H1 (cell line): Measurements from ENCODE around the gene TBX15. TPM values are rescaled to one million over a fixed set of nuclear protein-coding genes. Genes with fewer than 3 reads are reported as not detected.
A peak's percentile ranks its signal among the peaks of the same experiment; 100 is the strongest.

Source experiments
- CTCF ChIA-PET: fragments of 300-600 bp; sonication (Branson Sonifier 250); formaldehyde crosslinking; loops from one replicate; lab custom pipeline; 2021; ENCODE audit not compliant: partially characterized antibody; lab: Charles Lee
- POLR2A ChIA-PET: fragments of 300-600 bp; sonication (Branson Sonifier 250); formaldehyde crosslinking; loops from one replicate; lab custom pipeline; 2021; ENCODE audit warnings: inconsistent platforms; ENCODE audit not compliant: partially characterized antibody; lab: Charles Lee
- DNase-seq, 2 experiments: peaks; one replicate each; pipeline versions ENCODE4 v3.0.0 to v3.0.0-alpha.2; 2010 to 2022; ENCODE audit warnings: low spot score in 2 of 2, low read depth in 1 of 2, mixed read lengths in 1 of 2
- FAIRE-seq: peaks from 2 replicates; lab custom pipeline; 2011; peaks lifted over from hg19 to GRCh38; lab: Jason Lieb, UNC
- H2AFZ ChIP-seq: 2 replicates; pipeline ENCODE4 v1.8.1; 2012; ENCODE audit warnings: low read length, inconsistent platforms
- H2AK5ac ChIP-seq: 2 replicates; pipeline ENCODE4 v1.6.1; 2013; ENCODE audit warnings: low read depth, low read length
- H2BK120ac ChIP-seq: replicated peaks from 2 replicates; pipeline ENCODE3; 2013; ENCODE audit warnings: low read depth, low read length, inconsistent platforms
- H2BK12ac ChIP-seq: 2 replicates; pipeline ENCODE4 v1.6.1; 2013; ENCODE audit warnings: low read depth, low read length
- H2BK15ac ChIP-seq: 2 replicates; pipeline ENCODE4 v1.6.1; 2013; ENCODE audit warnings: low read length
- H2BK20ac ChIP-seq: 2 replicates; pipeline ENCODE4 v1.6.1; 2013; ENCODE audit warnings: low read length
- H2BK5ac ChIP-seq: 2 replicates; pipeline ENCODE4 v1.6.1; 2013; ENCODE audit warnings: low read depth, low read length
- H3K14ac ChIP-seq: 2 replicates; pipeline ENCODE4 v1.6.1; 2013; ENCODE audit warnings: inconsistent platforms; ENCODE audit not compliant: insufficient read length
- H3K18ac ChIP-seq: 2 replicates; pipeline ENCODE4 v1.6.1; 2013; ENCODE audit warnings: low read length; ENCODE audit errors: extremely low read depth
- H3K23ac ChIP-seq: 2 replicates; pipeline ENCODE4 v1.6.1; 2013; ENCODE audit warnings: inconsistent platforms; ENCODE audit not compliant: insufficient read length
- H3K23me2 ChIP-seq: 2 replicates; pipeline ENCODE4 v1.6.1; 2013; ENCODE audit warnings: low read depth, low read length
- H3K27ac ChIP-seq: 2 replicates; pipeline ENCODE4 v1.6.1; 2011; ENCODE audit warnings: low read depth, low read length, inconsistent platforms
- H3K27me3 ChIP-seq, 4 experiments: replicated peaks in 1 of 4; 1 replicate in 1 of 4; 2 replicates in 3 of 4; pipeline versions ENCODE4 v1.6.1 to v1.8.1; 2011 to 2013; ENCODE audit warnings: low read length in 3 of 4, mild to moderate bottlenecking in 3 of 4, inconsistent platforms in 2 of 4, mixed read lengths in 2 of 4, moderate library complexity in 1 of 4; ENCODE audit not compliant: control insufficient read depth in 3 of 4, insufficient read depth in 3 of 4; ENCODE audit errors: extremely low read depth in 1 of 4
- H3K36me3 ChIP-seq, 4 experiments: 2 replicates each; pipeline versions ENCODE4 v1.6.1 to v1.8.1; 2011 to 2013; ENCODE audit warnings: mild to moderate bottlenecking in 4 of 4, low read length in 3 of 4, moderate library complexity in 2 of 4, control low read depth in 1 of 4, inconsistent platforms in 1 of 4; ENCODE audit not compliant: insufficient read depth in 4 of 4, control insufficient read depth in 2 of 4
- H3K4ac ChIP-seq: replicated peaks from 2 replicates; pipeline ENCODE3; 2013; ENCODE audit warnings: low read length, low read depth, mixed read lengths, inconsistent platforms; ENCODE audit not compliant: insufficient read length
- H3K4me1 ChIP-seq, 4 experiments: replicated peaks in 1 of 4; 1 replicate in 1 of 4; 2 replicates in 3 of 4; pipeline versions ENCODE4 v1.6.1 to v1.8.1; 2011 to 2013; ENCODE audit warnings: low read length in 3 of 4, inconsistent platforms in 2 of 4, mixed read lengths in 1 of 4; ENCODE audit not compliant: insufficient read depth in 4 of 4, control insufficient read depth in 3 of 4
- H3K4me2 ChIP-seq, 2 experiments: 2 replicates each; pipeline versions ENCODE4 v1.6.1 to v1.8.1; 2011 to 2013; ENCODE audit warnings: low read depth in 2 of 2, low read length in 2 of 2, control low read depth in 1 of 2, inconsistent platforms in 1 of 2, mild to moderate bottlenecking in 1 of 2; ENCODE audit not compliant: insufficient read depth in 1 of 2
- H3K4me3 ChIP-seq, 4 experiments: fragments of 200-600, 300-600 bp in 1 of 4; sonication (generic), shearing (Covaris generic), sonication (Bioruptor Twin) in 1 of 4; 2 replicates each; pipeline versions ENCODE4 v1.5.1 to v1.8.1; 2011 to 2016; ENCODE audit warnings: low read length in 4 of 4, low read depth in 3 of 4, control low read depth in 2 of 4, inconsistent platforms in 2 of 4, mild to moderate bottlenecking in 2 of 4, mixed read lengths in 1 of 4, moderate library complexity in 1 of 4; ENCODE audit not compliant: insufficient read depth in 2 of 4; ENCODE audit errors: extremely low read depth in 1 of 4
- H3K56ac ChIP-seq: replicated peaks from 2 replicates; pipeline ENCODE3; 2013; ENCODE audit warnings: low read depth, mild to moderate bottlenecking, mixed read lengths, low read length, inconsistent platforms; ENCODE audit not compliant: insufficient read length
- H3K79me1 ChIP-seq: 2 replicates; pipeline ENCODE4 v1.6.1; 2013; ENCODE audit warnings: low read depth, low read length, control low read depth
- H3K79me2 ChIP-seq, 2 experiments: 2 replicates each; pipeline versions ENCODE4 v1.6.1 to v1.8.1; 2012 to 2013; ENCODE audit warnings: low read length in 2 of 2, mild to moderate bottlenecking in 2 of 2, inconsistent platforms in 1 of 2; ENCODE audit not compliant: insufficient read depth in 2 of 2, control insufficient read depth in 1 of 2
- H3K9ac ChIP-seq, 4 experiments: replicated peaks in 1 of 4; 1 replicate in 1 of 4; 2 replicates in 3 of 4; pipeline versions ENCODE4 v1.6.1 to v1.8.1; 2011 to 2013; ENCODE audit warnings: low read depth in 3 of 4, low read length in 3 of 4, control low read depth in 2 of 4, mild to moderate bottlenecking in 2 of 4, moderate library complexity in 2 of 4, inconsistent platforms in 1 of 4; ENCODE audit errors: extremely low read depth in 1 of 4
- H3K9me3 ChIP-seq, 2 experiments: 2 replicates each; pipeline versions ENCODE4 v1.6.1 to v1.8.1; 2012 to 2013; ENCODE audit warnings: mild to moderate bottlenecking in 2 of 2, moderate library complexity in 2 of 2, control low read depth in 1 of 2, inconsistent platforms in 1 of 2, low read depth in 1 of 2, low read length in 1 of 2, mixed read lengths in 1 of 2; ENCODE audit not compliant: insufficient read depth in 2 of 2
- H4K20me1 ChIP-seq, 2 experiments: replicated peaks in 1 of 2; 2 replicates each; pipeline versions ENCODE3 to v1.8.1; 2011 to 2013; ENCODE audit warnings: inconsistent platforms in 2 of 2, low read length in 2 of 2, mild to moderate bottlenecking in 1 of 2; ENCODE audit not compliant: insufficient read depth in 2 of 2, control insufficient read depth in 1 of 2
- H4K5ac ChIP-seq: 2 replicates; pipeline ENCODE4 v1.6.1; 2013; ENCODE audit warnings: low read length, low read depth, mixed read lengths, inconsistent platforms; ENCODE audit not compliant: insufficient read length
- H4K8ac ChIP-seq: 2 replicates; pipeline ENCODE4 v1.8.0; 2013; ENCODE audit warnings: mild to moderate bottlenecking, moderate library complexity, low read length, inconsistent platforms; ENCODE audit not compliant: insufficient read depth; ENCODE audit errors: extremely low read depth
- H4K91ac ChIP-seq: replicated peaks from 2 replicates; pipeline ENCODE3; 2013; ENCODE audit warnings: low read length, mixed read lengths, inconsistent platforms; ENCODE audit not compliant: insufficient read length
- BCL11A ChIP-seq, 2 experiments: IDR thresholded peaks; one replicate each; pipeline ENCODE4 v1.6.1; 2011; ENCODE audit warnings: low read depth in 2 of 2, low read length in 2 of 2, mild to moderate bottlenecking in 2 of 2
- CREB1 ChIP-seq: IDR thresholded peaks from 2 replicates; pipeline ENCODE4 v1.6.1; 2012; ENCODE audit warnings: inconsistent platforms
- KDM4A ChIP-seq: IDR thresholded peaks from one replicate; pipeline ENCODE4 v1.7.1; 2012; ENCODE audit warnings: low read depth, mild to moderate bottlenecking, moderate library complexity, low read length, inconsistent platforms; ENCODE audit not compliant: severe bottlenecking
- MAX ChIP-seq: IDR thresholded peaks from 2 replicates; pipeline ENCODE4 v1.6.1; 2012; ENCODE audit warnings: inconsistent platforms
- RAD21 ChIP-seq, 2 experiments: IDR thresholded peaks in 1 of 2; conservative IDR thresholded peaks in 1 of 2; 2 replicates each; pipeline ENCODE4 v1.6.1; 2011; ENCODE audit warnings: low read depth in 2 of 2, low read length in 2 of 2, improper control_type of control experiment in 1 of 2, inconsistent platforms in 1 of 2, mild to moderate bottlenecking in 1 of 2, moderate library complexity in 1 of 2
- RFX5 ChIP-seq: IDR thresholded peaks from 2 replicates; pipeline ENCODE4 v1.6.1; 2011; ENCODE audit warnings: low read depth, low read length, improper control_type of control experiment, borderline replicate concordance
- TAF7 ChIP-seq: optimal IDR thresholded peaks from 2 replicates; pipeline ENCODE3; 2011; ENCODE audit warnings: low read depth, mild to moderate bottlenecking, inconsistent platforms, low read length, moderate library complexity, borderline replicate concordance
- ZNF274 ChIP-seq: IDR thresholded peaks from 2 replicates; pipeline ENCODE4 v1.7.0; 2012; ENCODE audit warnings: low read length, borderline replicate concordance; ENCODE audit errors: extremely low read depth
- WGBS, 2 experiments: shearing (Covaris generic) in 1 of 2; methylation state at CpG; one replicate each; pipeline versions ENCODE4 v1.1.6 to v1.1.7; 2013 to 2015; ENCODE audit warnings: low lambda C conversion rate in 2 of 2, mixed read lengths in 2 of 2, inconsistent platforms in 1 of 2, low coverage in 1 of 2, missing lambda C conversion rate in 1 of 2; ENCODE audit not compliant: insufficient replicate concordance in 2 of 2, insufficient coverage in 1 of 2, insufficient read length in 1 of 2; ENCODE audit errors: extremely low coverage in 1 of 2, missing lambda C conversion rate in 1 of 2; 5-methylcytosine and 5-hydroxymethylcytosine counted together
- polyA plus RNA-seq, 7 experiments: library from polyadenylated mRNA; depleted of rRNA in 3 of 7; stranded (reverse) in 5 of 7; unstranded in 2 of 7; fragments of >200 nt in 5 of 7; fragments of 200-250 nt in 2 of 7; gene quantifications; 1 replicate in 5 of 7; 2 replicates in 1 of 7; 4 replicates in 1 of 7; pipeline versions ENCODE4 v1.2.1 to v1.2.3, GENCODE V29; 2011 to 2013; ENCODE audit warnings: missing spikeins in 2 of 7, mixed read lengths in 2 of 7
- total RNA-seq: library from RNA; stranded (reverse); fragmentation: NEBNext Ultra II Directional; extraction: Animal tissue kit (Norgen Biotek cat#: 25700); gene quantifications from 2 replicates; pipeline ENCODE4 v1.2.1, GENCODE V29; 2021
- TF ChIP-seq, protein P1 (sequence below): IDR thresholded peaks from 2 replicates; pipeline ENCODE4 v1.6.1; 2012; ENCODE audit warnings: inconsistent platforms

The TBX15 gene
- total and polyA plus RNA-seq, 2 of the 8 experiments (the other 6 are each of a cell fraction or from before 2014, with no cell fraction given): 0.14 to 0.24 TPM

GRCh38 chr1:119006406-119007279 lies 18.5 kb upstream of the TBX15 start:
- Histone ChIP-seq H3K14ac (no peak overlapping the region), H3K36me3 (peaks cover 0 to 5% (median 0%) of the 10 kb centered on the region in 4 experiments; a peak in 1 of 8 replicates), H4K8ac (peak overlapping the region; percentile 86; the same call in 1 of the 2 replicates), H2BK12ac (no peak overlapping the region), H2BK5ac (no peak overlapping the region), H3K18ac (no peak overlapping the region; the same call in 1 of the 2 replicates), H3K56ac (no peak overlapping the region), H4K91ac (no peak overlapping the region), H4K5ac (no peak overlapping the region), H3K4ac (no peak overlapping the region), H3K9ac (no peak overlapping the region), H2BK15ac (no peak overlapping the region; the same call in 1 of the 2 replicates), H3K4me3 (peak overlapping the region in 1 of 4 experiments; percentile 57; a peak in 2 of 8 replicates), H3K4me1 (peaks cover 0 to 23% (median 11%) of the 10 kb centered on the region in 4 experiments; a peak in 6 of 7 replicates), H3K23me2 (peaks cover 2% of the 10 kb centered on the region; the same call in 1 of the 2 replicates), H2BK20ac (no peak overlapping the region), H3K27me3 (peaks cover 68 to 82% (median 74%) of the 10 kb centered on the region in 4 experiments), H2AFZ (no peak overlapping the region; the same call in 1 of the 2 replicates), H3K79me1 (no peaks in the 10 kb centered on the region), H3K9me3 (no peaks in the 10 kb centered on the region), H3K23ac (no peak overlapping the region), H2AK5ac (no peak overlapping the region), H2BK120ac (no peak overlapping the region), H4K20me1 (peaks cover 3 to 10% of the 10 kb centered on the region in 2 experiments), H3K79me2 (no peaks in the 10 kb centered on the region), H3K4me2 (peak overlapping the region; percentile 53 to 82), H3K27ac (no peak overlapping the region)
- CTCF ChIA-PET: interaction anchor here (0.9 to 5.9 kb wide), 12 partner anchors 9 to 853 kb away, joined by 3 to 35 read pairs (median 4); partner anchors contain the start of gene WARS2
- POLR2A ChIA-PET: interaction anchor here (0.8 to 1.6 kb wide), 5 partner anchors 10 to 27 kb away, joined by 3 to 6 read pairs (median 3); no protein-coding TSS in a partner anchor
- FAIRE-seq: no peak
- WGBS, 2 experiments: 4% methylated on average over 55 of the region's 81 CpGs; no CpG with 5 or more reads in 1 of the 2 experiments
- peak in 1 of 2 experiments; percentile 66 for DNase-seq
- TF ChIP-seq MAX (peak; percentile 77), KDM4A (peak; percentile 56), CREB1 (no peak), TAF7 (no peak), RFX5 (no peak), BCL11A (IDR thresholded peaks at IDR 0.05; ENCODE audit: low read depth in 2 of 2, low read length in 2 of 2) (no peak), ZNF274 (no peak), RAD21 (IDR thresholded peaks at IDR 0.05 in 1 of 2, conservative IDR thresholded peaks at IDR 0.05 in 1 of 2; ENCODE audit: low read depth in 2 of 2, low read length in 2 of 2) (0 out of 4 replicates have a peak, but pooled peaks of 1 of the 2 experiments have one; percentile 1)
- TF ChIP-seq, protein P1, sequence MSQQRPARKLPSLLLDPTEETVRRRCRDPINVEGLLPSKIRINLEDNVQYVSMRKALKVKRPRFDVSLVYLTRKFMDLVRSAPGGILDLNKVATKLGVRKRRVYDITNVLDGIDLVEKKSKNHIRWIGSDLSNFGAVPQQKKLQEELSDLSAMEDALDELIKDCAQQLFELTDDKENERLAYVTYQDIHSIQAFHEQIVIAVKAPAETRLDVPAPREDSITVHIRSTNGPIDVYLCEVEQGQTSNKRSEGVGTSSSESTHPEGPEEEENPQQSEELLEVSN: peak; percentile 75; the same call in 1 of the 2 replicates
